Neuronal stem cell (in vitro differentiated cells): ENCODE results near the gene SAMD10.

Source experiments
- DNase-seq: peaks from one replicate; pipeline ENCODE4 v3.0.0-alpha.2; 2013; ENCODE audit warnings: low spot score
- H2AFZ ChIP-seq: one replicate; pipeline ENCODE4 v1.6.1; 2013; ENCODE audit warnings: mild to moderate bottlenecking, low read length, inconsistent platforms
- H2AK5ac ChIP-seq: 2 replicates; pipeline ENCODE4 v1.6.1; 2013; ENCODE audit warnings: low read depth, mild to moderate bottlenecking, inconsistent platforms, low read length, moderate library complexity, mixed read lengths
- H2BK120ac ChIP-seq: 2 replicates; pipeline ENCODE4 v1.6.1; 2013; ENCODE audit warnings: low read depth, mild to moderate bottlenecking, inconsistent platforms, low read length, moderate library complexity, mixed read lengths
- H2BK12ac ChIP-seq: one replicate; pipeline ENCODE4 v1.6.1; 2013; ENCODE audit warnings: low read length, inconsistent platforms
- H2BK15ac ChIP-seq: 2 replicates; pipeline ENCODE4 v1.6.1; 2013; ENCODE audit warnings: mild to moderate bottlenecking, low read length, inconsistent platforms, mixed read lengths
- H2BK5ac ChIP-seq: one replicate; pipeline ENCODE4 v1.6.1; 2013; ENCODE audit warnings: inconsistent platforms, mild to moderate bottlenecking, low read length, moderate library complexity
- H3K14ac ChIP-seq: one replicate; pipeline ENCODE4 v1.6.1; 2013; ENCODE audit warnings: low read length, inconsistent platforms
- H3K18ac ChIP-seq: 2 replicates; pipeline ENCODE4 v1.6.1; 2013; ENCODE audit warnings: low read length, inconsistent platforms
- H3K23ac ChIP-seq: 2 replicates; pipeline ENCODE4 v1.6.1; 2013; ENCODE audit warnings: low read depth, mild to moderate bottlenecking, mixed read lengths, low read length, inconsistent platforms; ENCODE audit not compliant: poor library complexity
- H3K27ac ChIP-seq: replicated peaks from 3 replicates; pipeline ENCODE4 v1.5.1; 2013; ENCODE audit warnings: low read length, inconsistent platforms
- H3K27me3 ChIP-seq, 3 experiments: 2 replicates each; pipeline ENCODE4 v1.6.1; 2013; ENCODE audit warnings: low read length in 3 of 3, mild to moderate bottlenecking in 2 of 3, inconsistent platforms in 1 of 3, low read depth in 1 of 3, mixed read lengths in 1 of 3, moderate library complexity in 1 of 3; ENCODE audit not compliant: control insufficient read depth in 3 of 3, insufficient read depth in 3 of 3
- H3K36me3 ChIP-seq, 2 donors: replicated peaks in 1 of 2; 2 replicates each; pipeline ENCODE4 v1.6.1; 2013; ENCODE audit warnings: low read length in 2 of 2; ENCODE audit not compliant: control insufficient read depth in 2 of 2, insufficient read depth in 2 of 2
- H3K4ac ChIP-seq: 2 replicates; pipeline ENCODE4 v1.6.1; 2013; ENCODE audit warnings: inconsistent platforms, mild to moderate bottlenecking, low read length, moderate library complexity
- H3K4me1 ChIP-seq, 2 donors: 1 replicate in 1 of 2; 2 replicates in 1 of 2; pipeline ENCODE4 v1.6.1; 2013; ENCODE audit warnings: low read length in 2 of 2, low read depth in 1 of 2; ENCODE audit not compliant: control insufficient read depth in 2 of 2, insufficient read depth in 1 of 2
- H3K4me2 ChIP-seq: one replicate; pipeline ENCODE4 v1.6.1; 2013; ENCODE audit warnings: mild to moderate bottlenecking, low read length, inconsistent platforms; ENCODE audit not compliant: insufficient read depth, poor library complexity, severe bottlenecking
- H3K4me3 ChIP-seq, 2 donors: 2 replicates each; pipeline ENCODE4 v1.5.1; 2013; ENCODE audit warnings: low read length in 2 of 2, mild to moderate bottlenecking in 2 of 2, inconsistent platforms in 1 of 2, moderate library complexity in 1 of 2
- H3K79me1 ChIP-seq: one replicate; pipeline ENCODE4 v1.6.1; 2013; ENCODE audit warnings: low read depth, mild to moderate bottlenecking, inconsistent platforms, low read length, moderate library complexity
- H3K9ac ChIP-seq: one replicate; pipeline ENCODE4 v1.6.1; 2013; ENCODE audit warnings: mild to moderate bottlenecking, low read depth, low read length, inconsistent platforms; ENCODE audit not compliant: poor library complexity
- H3K9me3 ChIP-seq, 2 donors: replicated peaks in 1 of 2; 2 replicates each; pipeline versions ENCODE3 to v1.6.1; 2013; ENCODE audit warnings: low read length in 2 of 2, mild to moderate bottlenecking in 2 of 2, inconsistent platforms in 1 of 2, low read depth in 1 of 2, mixed read lengths in 1 of 2, moderate library complexity in 1 of 2; ENCODE audit not compliant: control insufficient read depth in 2 of 2, insufficient read depth in 1 of 2
- H4K8ac ChIP-seq: one replicate; pipeline ENCODE4 v1.6.1; 2013; ENCODE audit warnings: low read depth, mild to moderate bottlenecking, inconsistent platforms, low read length, moderate library complexity
- H4K91ac ChIP-seq: one replicate; pipeline ENCODE4 v1.6.1; 2013; ENCODE audit warnings: low read length, low read depth, mild to moderate bottlenecking, inconsistent platforms; ENCODE audit not compliant: poor library complexity
- WGBS, 2 donors: extraction: QIAGEN DNeasy Blood & Tissue Kit; methylation state at CpG; one replicate each; pipeline ENCODE4 v1.1.7; 2013; ENCODE audit warnings: missing lambda C conversion rate in 2 of 2, mixed read lengths in 1 of 2; ENCODE audit not compliant: insufficient read length in 2 of 2, insufficient replicate concordance in 1 of 2; ENCODE audit errors: extremely low coverage in 2 of 2; 5-methylcytosine and 5-hydroxymethylcytosine counted together

The SAMD10 gene

GRCh38 chr20:63980317-63980805 lies 919 bp upstream of the SAMD10 start:
- Histone ChIP-seq H3K36me3 (peaks cover 16 to 32% of the 10 kb centered on the region in 2 donors), H4K91ac (peak overlapping the region; percentile 49), H3K27ac (no peak overlapping the region), H2AK5ac (peak overlapping the region; percentile 99), H3K4me2 (peak overlapping the region; percentile 99), H3K4ac (peak overlapping the region; percentile 77), H2AFZ (peak overlapping the region; percentile 88), H3K27me3 (peaks cover 0 to 3% (median 0%) of the 10 kb centered on the region in 3 experiments), H2BK5ac (peak overlapping the region; percentile 77), H3K14ac (peak overlapping the region; percentile 96), H3K9ac (peak overlapping the region; percentile 51), H2BK120ac (peak overlapping the region; percentile 95), H3K4me3 (peak overlapping the region; percentile 84 to 93), H4K8ac (peak overlapping the region; percentile 98), H3K23ac (peak overlapping the region; percentile 98), H3K18ac (peak overlapping the region; percentile 95), H2BK12ac (peak overlapping the region; percentile 99), H3K9me3 (no peaks in the 10 kb centered on the region), H3K4me1 (peaks cover 11 to 14% of the 10 kb centered on the region in 2 donors), H2BK15ac (peak overlapping the region; percentile 86), H3K79me1 (peaks cover 10% of the 10 kb centered on the region)
- WGBS, 2 donors: no CpG with 5 or more reads among the region's 15 CpGs
- DNase-seq: no peak

GRCh38 chr20:63979229-63979556 lies 249 bp downstream of the SAMD10 start:
- Histone ChIP-seq H4K91ac (no peak overlapping the region), H2AK5ac (peak overlapping the region; percentile 74), H3K36me3 (peaks cover 8 to 22% of the 10 kb centered on the region in 2 donors), H2AFZ (peak overlapping the region; percentile 93), H2BK15ac (peak overlapping the region; percentile 81), H3K4ac (no peak overlapping the region), H3K18ac (peak overlapping the region; percentile 97), H3K4me1 (peaks cover 11 to 14% of the 10 kb centered on the region in 2 donors), H2BK12ac (no peak overlapping the region), H3K9me3 (no peaks in the 10 kb centered on the region), H3K14ac (peak overlapping the region; percentile 97), H3K23ac (peak overlapping the region; percentile 89), H3K27ac (no peak overlapping the region), H2BK120ac (no peak overlapping the region), H3K4me3 (peak overlapping the region; percentile 84 to 93), H3K9ac (peak overlapping the region; percentile 93), H2BK5ac (peak overlapping the region; percentile 87), H3K27me3 (peaks cover 0 to 3% (median 0%) of the 10 kb centered on the region in 3 experiments), H3K4me2 (peak overlapping the region; percentile 99), H3K79me1 (peaks cover 10% of the 10 kb centered on the region), H4K8ac (no peak overlapping the region)
- no peak for DNase-seq
- WGBS, 2 donors: no CpG with 5 or more reads among the region's 47 CpGs

- peak overlapping the region; percentile 93 for H3K9ac ChIP-seq
- H2BK15ac ChIP-seq: peak overlapping the region; percentile 84
- peak overlapping the region; percentile 89 for H3K23ac ChIP-seq
- peak overlapping the region; percentile 93 for H2AFZ ChIP-seq
- peak overlapping the region; percentile 74 for H2AK5ac ChIP-seq
- peak overlapping the region; percentile 76 for H3K4ac ChIP-seq
- H3K4me3 ChIP-seq: peak overlapping the region; percentile 84 to 93
- peaks cover 13 to 14% of the 10 kb centered on the region in 2 donors for H3K4me1 ChIP-seq
- H3K27ac ChIP-seq: no peak overlapping the region
- H3K4me2 ChIP-seq: peak overlapping the region; percentile 99
- peak overlapping the region; percentile 53 for H4K91ac ChIP-seq
- peaks cover 8 to 16% of the 10 kb centered on the region in 2 donors for H3K36me3 ChIP-seq
- H2BK12ac ChIP-seq: peak overlapping the region; percentile 10
- no CpG with 5 or more reads among the region's 52 CpGs for WGBS, 2 donors
- no peak overlapping the region for H4K8ac ChIP-seq
- H3K9me3 ChIP-seq: no peaks in the 10 kb centered on the region
- H2BK5ac ChIP-seq: peak overlapping the region; percentile 87
- peaks cover 0 to 3% (median 0%) of the 10 kb centered on the region in 3 experiments for H3K27me3 ChIP-seq
- H3K18ac ChIP-seq: peak overlapping the region; percentile 97
- H3K14ac ChIP-seq: peak overlapping the region; percentile 97
- DNase-seq: no peak
- peaks cover 10% of the 10 kb centered on the region for H3K79me1 ChIP-seq
- H2BK120ac ChIP-seq: peak overlapping the region; percentile 61
These were observed 868 bp downstream of the SAMD10 start for GRCh38 chr20:63978319-63979228.

GRCh38 chr20:63977739-63978276 lies 1.6 kb downstream of the SAMD10 start:
- peaks cover 10% of the 10 kb centered on the region for H3K79me1 ChIP-seq
- peak overlapping the region; percentile 12 for H3K4ac ChIP-seq
- peak overlapping the region; percentile 56 for H4K8ac ChIP-seq
- no peak overlapping the region for H2AFZ ChIP-seq
- H3K23ac ChIP-seq: peak overlapping the region; percentile 2
- H4K91ac ChIP-seq: no peak overlapping the region
- H2BK5ac ChIP-seq: peak overlapping the region; percentile 30
- H2BK12ac ChIP-seq: peak overlapping the region; percentile 50
- H3K4me2 ChIP-seq: no peak overlapping the region
- no peak overlapping the region for H3K27ac ChIP-seq
- H3K4me3 ChIP-seq: no peak overlapping the region
- peak overlapping the region; percentile 84 for H2BK15ac ChIP-seq
- peaks cover 5 to 8% of the 10 kb centered on the region in 2 donors for H3K36me3 ChIP-seq
- H2BK120ac ChIP-seq: no peak overlapping the region
- H3K4me1 ChIP-seq: peaks cover 14% of the 10 kb centered on the region in 2 donors
- peak overlapping the region; percentile 33 for H2AK5ac ChIP-seq
- H3K9ac ChIP-seq: no peak overlapping the region
- H3K27me3 ChIP-seq: peaks cover 0 to 6% (median 0%) of the 10 kb centered on the region in 3 experiments
- no peaks in the 10 kb centered on the region for H3K9me3 ChIP-seq
- no peak for DNase-seq
- no CpG with 5 or more reads among the region's 16 CpGs for WGBS, 2 donors
- H3K18ac ChIP-seq: no peak overlapping the region
- no peak overlapping the region for H3K14ac ChIP-seq
